Trophoblast cell (in vitro differentiated cells and primary cell): ENCODE data around the gene MOBP.

ENCODE experiments used
- DNase-seq, 2 donors: peaks; one replicate each; pipeline ENCODE4 v3.0.0-alpha.2; 2016
- H2AFZ ChIP-seq: 2 replicates; pipeline ENCODE4 v1.6.1; 2013; ENCODE audit warnings: low read length, moderate library complexity, mild to moderate bottlenecking; ENCODE audit not compliant: insufficient read depth, poor library complexity
- H2AK5ac ChIP-seq: 2 replicates; pipeline ENCODE4 v1.6.1; 2013; ENCODE audit warnings: mild to moderate bottlenecking, low read length
- H2BK120ac ChIP-seq: 2 replicates; pipeline ENCODE4 v1.6.1; 2013; ENCODE audit warnings: low read length, mild to moderate bottlenecking, moderate library complexity; ENCODE audit not compliant: insufficient read depth, poor library complexity
- H2BK12ac ChIP-seq: 2 replicates; pipeline ENCODE4 v1.6.1; 2013; ENCODE audit warnings: mild to moderate bottlenecking, low read length, moderate library complexity
- H2BK5ac ChIP-seq: 2 replicates; pipeline ENCODE4 v1.6.1; 2013; ENCODE audit warnings: low read length, low read depth, moderate library complexity, mild to moderate bottlenecking; ENCODE audit not compliant: poor library complexity
- H3K14ac ChIP-seq: 2 replicates; pipeline ENCODE4 v1.6.1; 2013; ENCODE audit warnings: mild to moderate bottlenecking, low read length
- H3K18ac ChIP-seq: 2 replicates; pipeline ENCODE4 v1.6.1; 2013; ENCODE audit warnings: mild to moderate bottlenecking, low read length
- H3K23ac ChIP-seq: 2 replicates; pipeline ENCODE4 v1.6.1; 2013; ENCODE audit warnings: low read length
- H3K27ac ChIP-seq: 2 replicates; pipeline ENCODE4 v1.5.1; 2013; ENCODE audit warnings: low read depth, mild to moderate bottlenecking, inconsistent platforms, low read length, moderate library complexity
- H3K27me3 ChIP-seq: 2 replicates; pipeline ENCODE4 v1.6.1; 2013; ENCODE audit warnings: inconsistent platforms, mild to moderate bottlenecking, low read length, moderate library complexity; ENCODE audit not compliant: insufficient read depth
- H3K36me3 ChIP-seq, 2 experiments: 1 replicate in 1 of 2; 2 replicates in 1 of 2; pipeline ENCODE4 v1.6.1; 2013; ENCODE audit warnings: low read length in 2 of 2, mild to moderate bottlenecking in 2 of 2, moderate library complexity in 1 of 2; ENCODE audit not compliant: insufficient read depth in 2 of 2, control insufficient read depth in 1 of 2
- H3K4ac ChIP-seq: 2 replicates; pipeline ENCODE4 v1.6.1; 2013; ENCODE audit warnings: low read depth, mild to moderate bottlenecking, low read length, moderate library complexity
- H3K4me1 ChIP-seq, 2 experiments: 1 replicate in 1 of 2; 2 replicates in 1 of 2; pipeline ENCODE4 v1.6.1; 2013; ENCODE audit warnings: low read length in 2 of 2, mild to moderate bottlenecking in 2 of 2, moderate library complexity in 1 of 2; ENCODE audit not compliant: insufficient read depth in 2 of 2, control insufficient read depth in 1 of 2
- H3K4me2 ChIP-seq: 2 replicates; pipeline ENCODE4 v1.6.1; 2013; ENCODE audit warnings: inconsistent platforms, mild to moderate bottlenecking, low read length, moderate library complexity
- H3K4me3 ChIP-seq: 2 replicates; pipeline ENCODE4 v1.5.1; 2013; ENCODE audit warnings: mild to moderate bottlenecking, low read depth, low read length, inconsistent platforms
- H3K79me1 ChIP-seq: one replicate; pipeline ENCODE4 v1.6.1; 2013; ENCODE audit warnings: low read length
- H3K79me2 ChIP-seq: 2 replicates; pipeline ENCODE4 v1.6.1; 2013; ENCODE audit warnings: low read length, mild to moderate bottlenecking; ENCODE audit not compliant: control insufficient read depth, insufficient read depth, poor library complexity
- H3K9ac ChIP-seq: 2 replicates; pipeline ENCODE4 v1.6.1; 2013; ENCODE audit warnings: mild to moderate bottlenecking, low read length
- H3K9me3 ChIP-seq: 2 replicates; pipeline ENCODE4 v1.6.1; 2013; ENCODE audit warnings: low read depth, mild to moderate bottlenecking, control low read depth, inconsistent platforms, low read length; ENCODE audit not compliant: insufficient read depth
- H4K12ac ChIP-seq: 2 replicates; pipeline ENCODE4 v1.6.1; 2013; ENCODE audit warnings: low read depth, mild to moderate bottlenecking, low read length, moderate library complexity
- H4K8ac ChIP-seq: 2 replicates; pipeline ENCODE4 v1.6.1; 2013; ENCODE audit warnings: low read depth, mild to moderate bottlenecking, low read length, moderate library complexity
- H4K91ac ChIP-seq: one replicate; pipeline ENCODE4 v1.6.1; 2013; ENCODE audit warnings: low read depth, mild to moderate bottlenecking, low read length, moderate library complexity
- WGBS: extraction: QIAGEN DNeasy Blood & Tissue Kit; methylation state at CpG from one replicate; pipeline ENCODE4 v1.1.7; 2013; ENCODE audit warnings: missing lambda C conversion rate; ENCODE audit not compliant: insufficient read length, insufficient coverage; ENCODE audit errors: extremely low coverage; 5-methylcytosine and 5-hydroxymethylcytosine counted together

The MOBP gene

GRCh38 chr3:39429466-39429865 lies 38.0 kb upstream of the MOBP start:
- Histone ChIP-seq H2BK120ac (no peak overlapping the region), H3K4me2 (no peak overlapping the region), H2AK5ac (no peak overlapping the region), H3K9ac (no peak overlapping the region), H4K91ac (peak overlapping the region; percentile 13), H3K14ac (no peak overlapping the region), H3K4ac (no peak overlapping the region), H2BK12ac (no peak overlapping the region), H4K8ac (no peak overlapping the region), H3K27me3 (no peaks in the 10 kb centered on the region), H3K9me3 (peaks cover 2% of the 10 kb centered on the region), H3K27ac (no peak overlapping the region), H2BK5ac (no peak overlapping the region), H3K23ac (no peak overlapping the region), H3K36me3 (no peaks in the 10 kb centered on the region), H2AFZ (no peak overlapping the region), H3K4me1 (peaks cover 9 to 10% of the 10 kb centered on the region in 2 experiments), H4K12ac (no peak overlapping the region), H3K18ac (no peak overlapping the region), H3K79me1 (peaks cover 1% of the 10 kb centered on the region), H3K4me3 (no peak overlapping the region), H3K79me2 (no peaks in the 10 kb centered on the region)
- WGBS, result no CpG with 5 or more reads among the region's 11 CpGs
- peak; percentile 53 to 69 for DNase-seq

- Histone ChIP-seq H2BK120ac (no peak overlapping the region), H3K4me1 (peaks cover 12 to 16% of the 10 kb centered on the region in 2 experiments), H3K14ac (no peak overlapping the region), H4K12ac (no peak overlapping the region), H3K36me3 (no peaks in the 10 kb centered on the region), H3K27ac (no peak overlapping the region), H2BK5ac (no peak overlapping the region), H2AK5ac (no peak overlapping the region), H4K91ac (no peak overlapping the region), H4K8ac (no peak overlapping the region), H2AFZ (no peak overlapping the region), H3K9me3 (peaks cover 2% of the 10 kb centered on the region), H3K4me3 (no peak overlapping the region), H3K27me3 (no peaks in the 10 kb centered on the region), H3K4me2 (no peak overlapping the region), H3K9ac (no peak overlapping the region), H2BK12ac (no peak overlapping the region), H3K79me2 (no peaks in the 10 kb centered on the region), H3K4ac (no peak overlapping the region), H3K79me1 (peaks cover 1% of the 10 kb centered on the region), H3K23ac (no peak overlapping the region), H3K18ac (no peak overlapping the region)
- WGBS, result no CpG with 5 or more reads among the region's 5 CpGs
- DNase-seq, result peak; percentile 35 to 40
Observed at GRCh38 chr3:39432342-39432741, 35.1 kb upstream of the MOBP start.

GRCh38 chr3:39433642-39434041 lies 33.8 kb upstream of the MOBP start:
- no CpG with 5 or more reads among the region's 3 CpGs for WGBS
- Histone ChIP-seq H3K9me3 (peaks cover 2% of the 10 kb centered on the region), H2AFZ (no peak overlapping the region), H3K79me2 (no peaks in the 10 kb centered on the region), H3K18ac (no peak overlapping the region), H3K23ac (no peak overlapping the region), H3K4ac (no peak overlapping the region), H3K79me1 (peaks cover 1% of the 10 kb centered on the region), H3K27ac (no peak overlapping the region), H3K36me3 (no peaks in the 10 kb centered on the region), H4K8ac (no peak overlapping the region), H4K91ac (no peak overlapping the region), H4K12ac (no peak overlapping the region), H3K4me2 (no peak overlapping the region), H2BK12ac (no peak overlapping the region), H3K14ac (no peak overlapping the region), H2BK5ac (no peak overlapping the region), H3K4me1 (peaks cover 12 to 16% of the 10 kb centered on the region in 2 experiments), H3K4me3 (no peak overlapping the region), H3K27me3 (no peaks in the 10 kb centered on the region), H2BK120ac (no peak overlapping the region), H2AK5ac (no peak overlapping the region), H3K9ac (no peak overlapping the region)
- DNase-seq, result no peak

- H2BK120ac ChIP-seq, result no peak overlapping the region
- no peaks in the 10 kb centered on the region for H3K79me2 ChIP-seq
- no peak overlapping the region for H2BK12ac ChIP-seq
- no peak overlapping the region for H4K12ac ChIP-seq
- no CpG with 5 or more reads among the region's 5 CpGs for whole genome bisulfite sequencing
- no peak overlapping the region for H4K91ac ChIP-seq
- no peaks in the 10 kb centered on the region for H3K9me3 ChIP-seq
- no peak overlapping the region for H3K4me3 ChIP-seq
- no peak overlapping the region for H3K14ac ChIP-seq
- H2BK5ac ChIP-seq, result no peak overlapping the region
- H3K27ac ChIP-seq, result no peak overlapping the region
- H4K8ac ChIP-seq, result no peak overlapping the region
- no peaks in the 10 kb centered on the region for H3K27me3 ChIP-seq
- H3K79me1 ChIP-seq, result no peaks in the 10 kb centered on the region
- H3K4me1 ChIP-seq, result peaks cover 4 to 9% of the 10 kb centered on the region in 2 experiments
- no peaks in the 10 kb centered on the region for H3K36me3 ChIP-seq
- H2AK5ac ChIP-seq, result no peak overlapping the region
- H3K4ac ChIP-seq, result no peak overlapping the region
- no peak overlapping the region for H2AFZ ChIP-seq
- no peak overlapping the region for H3K23ac ChIP-seq
- H3K18ac ChIP-seq, result no peak overlapping the region
- no peak overlapping the region for H3K4me2 ChIP-seq
- DNase-seq, result no peak
- no peak overlapping the region for H3K9ac ChIP-seq
Observed at GRCh38 chr3:39434574-39434973, 32.9 kb upstream of the MOBP start.
